Neural cell (in vitro differentiated cells): ENCODE measurements around the gene MEA1. TPM values are rescaled to one million over a fixed set of nuclear protein-coding genes. Genes with fewer than 3 reads are reported as not detected.

Experiments used
- H2AFZ ChIP-seq: fragments of 200-600, 300-800 bp; sonication (generic), shearing (Covaris generic); 2 replicates; pipeline ENCODE4 v1.6.0; 2014; ENCODE audit warnings: low read depth, mild to moderate bottlenecking, antibody characterized with exemption, low read length, moderate library complexity
- H3F3A ChIP-seq: fragments of 200-600 bp; shearing (Covaris generic); 2 replicates; pipeline ENCODE4 v1.6.1; 2016; ENCODE audit warnings: mild to moderate bottlenecking, moderate library complexity, mixed read lengths, antibody characterized with exemption, low read length; ENCODE audit not compliant: insufficient read depth, poor library complexity, severe bottlenecking
- H3K27ac ChIP-seq: fragments of 200-600, 300-800 bp; sonication (generic), shearing (Covaris generic); 2 replicates; pipeline ENCODE4 v1.5.1; 2014; ENCODE audit warnings: mild to moderate bottlenecking, low read length, moderate library complexity
- H3K27me3 ChIP-seq: fragments of 300-800, 200-600 bp; sonication (generic), shearing (Covaris generic); 2 replicates; pipeline ENCODE4 v1.6.0; 2014; ENCODE audit warnings: mild to moderate bottlenecking, low read depth, low read length, moderate library complexity; ENCODE audit not compliant: insufficient read depth
- H3K36me3 ChIP-seq: fragments of 300-800, 200-600 bp; sonication (generic), shearing (Covaris generic); 2 replicates; pipeline ENCODE4 v1.5.1; 2014; ENCODE audit warnings: mild to moderate bottlenecking, antibody characterized with exemption, low read length, moderate library complexity; ENCODE audit not compliant: insufficient read depth
- H3K4me2 ChIP-seq: fragments of 300-800, 200-600 bp; sonication (generic), shearing (Covaris generic); 2 replicates; pipeline ENCODE4 v1.6.0; 2014; ENCODE audit warnings: mild to moderate bottlenecking, low read length
- H3K4me3 ChIP-seq: fragments of 300-800, 200-600 bp; sonication (generic), shearing (Covaris generic); 2 replicates; pipeline ENCODE4 v1.5.1; 2014; ENCODE audit warnings: mild to moderate bottlenecking, low read length, moderate library complexity
- H3K79me2 ChIP-seq: fragments of 200-600 bp; shearing (Covaris generic); replicated peaks from 2 replicates; pipeline ENCODE4 v1.6.0; 2014; ENCODE audit warnings: mild to moderate bottlenecking, low read length, moderate library complexity; ENCODE audit not compliant: insufficient read depth
- H3K9ac ChIP-seq: fragments of 300-800, 200-600 bp; sonication (generic), shearing (Covaris generic); 2 replicates; pipeline ENCODE4 v1.6.1; 2016; ENCODE audit warnings: mild to moderate bottlenecking, low read length, mixed read lengths
- H3K9me2 ChIP-seq: fragments of 200-600 bp; shearing (Covaris generic); 2 replicates; pipeline ENCODE4 v1.6.1; 2016; ENCODE audit warnings: mild to moderate bottlenecking, low read length, mixed read lengths; ENCODE audit not compliant: insufficient read depth
- H3K9me3 ChIP-seq: fragments of 200-600, 300-800 bp; sonication (generic), shearing (Covaris generic); 2 replicates; pipeline ENCODE4 v1.6.1; 2016; ENCODE audit warnings: mild to moderate bottlenecking, mixed run types, low read length, moderate library complexity, mixed read lengths
- H4K20me1 ChIP-seq: fragments of 200-600 bp; shearing (Covaris generic); 2 replicates; pipeline ENCODE4 v1.6.1; 2016; ENCODE audit warnings: mild to moderate bottlenecking, mixed run types; ENCODE audit not compliant: insufficient read depth
- EP300 ChIP-seq: fragments of 450-650 bp; conservative IDR thresholded peaks from 2 replicates; pipeline ENCODE4 v1.6.1; 2014; ENCODE audit warnings: antibody characterized with exemption, mild to moderate bottlenecking, moderate library complexity; ENCODE audit not compliant: poor library complexity, severe bottlenecking
- EZH2 ChIP-seq: fragments of 200-600, 300-800 bp; shearing (Covaris generic), sonication (generic); IDR thresholded peaks from 2 replicates; pipeline ENCODE4 v1.6.1; 2014; ENCODE audit warnings: antibody characterized with exemption, low read length, borderline replicate concordance, mild to moderate bottlenecking; ENCODE audit not compliant: insufficient read depth, poor library complexity, severe bottlenecking
- MXI1 ChIP-seq: fragments of 450-650 bp; conservative IDR thresholded peaks from 2 replicates; pipeline ENCODE4 v1.6.1; 2014; ENCODE audit warnings: antibody characterized with exemption, mild to moderate bottlenecking; ENCODE audit not compliant: poor library complexity, severe bottlenecking
- POLR2AphosphoS5 ChIP-seq: IDR thresholded peaks from 2 replicates; pipeline ENCODE4 v1.6.1; 2012
- RAD21 ChIP-seq: fragments of 450-650 bp; conservative IDR thresholded peaks from 2 replicates; pipeline ENCODE4 v1.6.1; 2014; ENCODE audit warnings: antibody characterized with exemption, mild to moderate bottlenecking, moderate library complexity
- SMC3 ChIP-seq: fragments of 450-650 bp; conservative IDR thresholded peaks from 2 replicates; pipeline ENCODE4 v1.6.1; 2014; ENCODE audit warnings: antibody characterized with exemption, mild to moderate bottlenecking, moderate library complexity; ENCODE audit not compliant: poor library complexity
- TAF1 ChIP-seq: IDR thresholded peaks from 2 replicates; pipeline ENCODE4 v1.6.1; 2012; ENCODE audit warnings: low read depth
- polyA plus RNA-seq: library from polyadenylated mRNA; depleted of rRNA; stranded (reverse); fragments of >200 nt; gene quantifications from 2 replicates; pipeline ENCODE4 v1.2.3, GENCODE V29; 2014
- TF ChIP-seq, protein P1 (sequence below): IDR thresholded peaks from 2 replicates; pipeline ENCODE4 v1.6.1; 2012; ENCODE audit warnings: borderline replicate concordance
- TF ChIP-seq, protein P2 (sequence below): fragments of 450-650 bp; IDR thresholded peaks from 2 replicates; pipeline ENCODE4 v1.5.1; 2014; ENCODE audit warnings: antibody characterized with exemption, mild to moderate bottlenecking, moderate library complexity; ENCODE audit not compliant: poor library complexity, severe bottlenecking

MEA1 gene
- polyA plus RNA-seq, 1 donor from 2014 or later: 119 TPM

DNA sequence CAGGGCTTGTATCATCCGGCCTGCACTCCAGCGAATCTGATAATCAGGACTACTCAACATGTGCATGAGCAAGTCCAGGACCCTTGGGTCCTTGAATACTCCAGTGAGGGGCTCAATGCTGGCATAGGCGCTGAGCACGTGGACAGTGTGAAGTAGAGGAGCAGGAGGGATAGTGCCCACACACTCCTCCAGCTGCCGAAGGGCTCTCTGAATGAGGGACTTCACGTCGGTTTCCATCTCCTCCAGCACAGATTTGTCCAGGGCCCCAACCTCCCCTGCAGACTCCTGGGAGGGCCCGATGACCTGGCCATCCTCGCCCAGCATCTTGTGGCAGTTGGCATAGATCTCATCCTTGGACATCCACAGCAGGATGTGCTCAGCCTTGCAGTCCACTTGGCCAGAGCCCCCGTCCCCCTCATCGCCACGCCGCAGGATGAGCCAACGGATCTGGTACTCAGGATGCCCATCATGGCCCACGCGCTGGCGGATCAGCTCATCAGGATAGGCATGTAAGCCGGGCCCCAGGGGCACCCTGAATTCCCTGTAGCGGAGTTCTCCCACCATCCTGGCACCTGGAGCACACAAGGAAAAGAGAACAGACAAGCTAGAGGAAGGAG is 38.6 kb upstream of the MEA1 start:
- Histone ChIP-seq H3K4me2 (no peak overlapping the region), H3K4me3 (peak overlapping the region; percentile 76), H3K79me2 (no peaks in the 10 kb centered on the region), H3K9me3 (no peaks in the 10 kb centered on the region), H4K20me1 (no peaks in the 10 kb centered on the region), H3K27me3 (no peaks in the 10 kb centered on the region), H2AFZ (no peak overlapping the region), H3F3A (no peaks in the 10 kb centered on the region), H3K36me3 (no peaks in the 10 kb centered on the region), H3K27ac (no peak overlapping the region), H3K9ac (no peak overlapping the region), H3K9me2 (no peaks in the 10 kb centered on the region)
- TF ChIP-seq EP300 (no peak), MXI1 (no peak), POLR2AphosphoS5 (no peak), SMC3 (no peak), RAD21 (no peak), EZH2 (no peak), TAF1 (no peak)
- TF ChIP-seq, protein P1, sequence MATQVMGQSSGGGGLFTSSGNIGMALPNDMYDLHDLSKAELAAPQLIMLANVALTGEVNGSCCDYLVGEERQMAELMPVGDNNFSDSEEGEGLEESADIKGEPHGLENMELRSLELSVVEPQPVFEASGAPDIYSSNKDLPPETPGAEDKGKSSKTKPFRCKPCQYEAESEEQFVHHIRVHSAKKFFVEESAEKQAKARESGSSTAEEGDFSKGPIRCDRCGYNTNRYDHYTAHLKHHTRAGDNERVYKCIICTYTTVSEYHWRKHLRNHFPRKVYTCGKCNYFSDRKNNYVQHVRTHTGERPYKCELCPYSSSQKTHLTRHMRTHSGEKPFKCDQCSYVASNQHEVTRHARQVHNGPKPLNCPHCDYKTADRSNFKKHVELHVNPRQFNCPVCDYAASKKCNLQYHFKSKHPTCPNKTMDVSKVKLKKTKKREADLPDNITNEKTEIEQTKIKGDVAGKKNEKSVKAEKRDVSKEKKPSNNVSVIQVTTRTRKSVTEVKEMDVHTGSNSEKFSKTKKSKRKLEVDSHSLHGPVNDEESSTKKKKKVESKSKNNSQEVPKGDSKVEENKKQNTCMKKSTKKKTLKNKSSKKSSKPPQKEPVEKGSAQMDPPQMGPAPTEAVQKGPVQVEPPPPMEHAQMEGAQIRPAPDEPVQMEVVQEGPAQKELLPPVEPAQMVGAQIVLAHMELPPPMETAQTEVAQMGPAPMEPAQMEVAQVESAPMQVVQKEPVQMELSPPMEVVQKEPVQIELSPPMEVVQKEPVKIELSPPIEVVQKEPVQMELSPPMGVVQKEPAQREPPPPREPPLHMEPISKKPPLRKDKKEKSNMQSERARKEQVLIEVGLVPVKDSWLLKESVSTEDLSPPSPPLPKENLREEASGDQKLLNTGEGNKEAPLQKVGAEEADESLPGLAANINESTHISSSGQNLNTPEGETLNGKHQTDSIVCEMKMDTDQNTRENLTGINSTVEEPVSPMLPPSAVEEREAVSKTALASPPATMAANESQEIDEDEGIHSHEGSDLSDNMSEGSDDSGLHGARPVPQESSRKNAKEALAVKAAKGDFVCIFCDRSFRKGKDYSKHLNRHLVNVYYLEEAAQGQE: no peak
- TF ChIP-seq, protein P2, sequence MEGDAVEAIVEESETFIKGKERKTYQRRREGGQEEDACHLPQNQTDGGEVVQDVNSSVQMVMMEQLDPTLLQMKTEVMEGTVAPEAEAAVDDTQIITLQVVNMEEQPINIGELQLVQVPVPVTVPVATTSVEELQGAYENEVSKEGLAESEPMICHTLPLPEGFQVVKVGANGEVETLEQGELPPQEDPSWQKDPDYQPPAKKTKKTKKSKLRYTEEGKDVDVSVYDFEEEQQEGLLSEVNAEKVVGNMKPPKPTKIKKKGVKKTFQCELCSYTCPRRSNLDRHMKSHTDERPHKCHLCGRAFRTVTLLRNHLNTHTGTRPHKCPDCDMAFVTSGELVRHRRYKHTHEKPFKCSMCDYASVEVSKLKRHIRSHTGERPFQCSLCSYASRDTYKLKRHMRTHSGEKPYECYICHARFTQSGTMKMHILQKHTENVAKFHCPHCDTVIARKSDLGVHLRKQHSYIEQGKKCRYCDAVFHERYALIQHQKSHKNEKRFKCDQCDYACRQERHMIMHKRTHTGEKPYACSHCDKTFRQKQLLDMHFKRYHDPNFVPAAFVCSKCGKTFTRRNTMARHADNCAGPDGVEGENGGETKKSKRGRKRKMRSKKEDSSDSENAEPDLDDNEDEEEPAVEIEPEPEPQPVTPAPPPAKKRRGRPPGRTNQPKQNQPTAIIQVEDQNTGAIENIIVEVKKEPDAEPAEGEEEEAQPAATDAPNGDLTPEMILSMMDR: no peak

DNA sequence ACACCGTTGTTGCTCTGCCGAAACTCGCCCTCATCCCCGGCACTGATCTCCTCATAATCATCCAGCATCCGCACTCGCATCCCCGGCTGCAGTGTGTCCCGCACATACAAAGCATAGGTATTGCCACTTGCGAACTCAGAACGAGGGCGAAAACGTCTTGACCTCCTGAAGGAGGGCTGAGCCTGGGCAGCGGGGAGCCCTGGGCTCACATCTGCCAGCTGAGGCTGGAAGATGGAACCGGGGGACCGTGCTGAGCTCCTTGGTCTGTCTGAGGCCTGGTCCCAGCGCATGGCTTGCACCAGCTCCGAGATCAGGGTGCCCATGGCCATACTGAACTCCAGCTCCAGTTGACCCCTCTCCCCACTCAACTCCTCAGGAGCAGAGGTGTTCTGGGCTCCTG is 37.2 kb upstream of the MEA1 start:
- H3K79me2 ChIP-seq: no peaks in the 10 kb centered on the region
- no peaks in the 10 kb centered on the region for H3K27me3 ChIP-seq
- H3K27ac ChIP-seq: no peak overlapping the region
- H3F3A ChIP-seq: no peaks in the 10 kb centered on the region
- H3K9me3 ChIP-seq: no peaks in the 10 kb centered on the region
- H3K4me3 ChIP-seq: no peak overlapping the region
- H3K36me3 ChIP-seq: no peaks in the 10 kb centered on the region
- TF ChIP-seq EZH2: no peak
- TF ChIP-seq, protein P1: no peak
- no peak for TF ChIP-seq POLR2AphosphoS5
- no peak for TF ChIP-seq TAF1
- no peak for TF ChIP-seq RAD21
- TF ChIP-seq, protein P2: no peak
- TF ChIP-seq MXI1: no peak
- TF ChIP-seq EP300: no peak
- no peak for TF ChIP-seq SMC3
- H4K20me1 ChIP-seq: no peaks in the 10 kb centered on the region
- H3K4me2 ChIP-seq: no peak overlapping the region
- no peak overlapping the region for H3K9ac ChIP-seq
- H2AFZ ChIP-seq: no peak overlapping the region
- H3K9me2 ChIP-seq: no peaks in the 10 kb centered on the region
